Activated CD4-positive, alpha-beta T cell treated with anti-CD3 and anti-CD28 coated beads, Interleukin-2, amount 50 U/mL, for 48 hours (primary cell): ENCODE results near the gene ACYP2.
"Not testable (repeated sequence)": the region's sequence is repeated elsewhere in the genome, so short reads cannot be mapped to it uniquely, and the experiment has no call there.

Experiments used
- DNase-seq, 2 experiments: peaks; one replicate each; pipeline ENCODE4 v3.0.0-alpha.2; 2020

ACYP2 gene

GRCh38 chr2:54279385-54279784 lies 164.0 kb downstream of the ACYP2 start:
- no peak for DNase-seq

GRCh38 chr2:54284826-54285225 lies 169.4 kb downstream of the ACYP2 start:
- DNase-seq: no peak

- DNase-seq: no peak
These were observed 170.0 kb downstream of the ACYP2 start for GRCh38 chr2:54285451-54285850.

DNA sequence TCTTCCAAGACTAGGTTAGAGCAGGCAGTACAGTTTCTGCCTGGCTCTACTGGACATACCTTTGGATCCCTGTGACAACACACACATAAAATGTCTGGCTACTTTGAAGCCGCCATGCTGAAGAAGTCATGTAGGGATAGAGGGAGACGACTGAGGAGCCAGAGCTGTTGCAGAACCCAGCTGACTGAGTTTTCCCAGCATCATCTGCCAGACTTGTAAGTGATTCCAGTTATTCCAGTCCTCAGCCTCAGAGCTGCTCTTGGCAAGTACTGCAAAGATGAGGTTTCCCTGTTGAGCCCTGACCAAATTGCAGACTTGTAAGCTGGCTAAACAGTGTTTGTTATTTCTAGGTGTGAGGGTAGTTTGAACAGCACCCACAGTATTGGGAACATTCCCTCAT lies 172.1 kb downstream of the ACYP2 start:
- no peak for DNase-seq

GRCh38 chr2:54289917-54290316 lies 174.5 kb downstream of the ACYP2 start:
- no peak for DNase-seq

DNA sequence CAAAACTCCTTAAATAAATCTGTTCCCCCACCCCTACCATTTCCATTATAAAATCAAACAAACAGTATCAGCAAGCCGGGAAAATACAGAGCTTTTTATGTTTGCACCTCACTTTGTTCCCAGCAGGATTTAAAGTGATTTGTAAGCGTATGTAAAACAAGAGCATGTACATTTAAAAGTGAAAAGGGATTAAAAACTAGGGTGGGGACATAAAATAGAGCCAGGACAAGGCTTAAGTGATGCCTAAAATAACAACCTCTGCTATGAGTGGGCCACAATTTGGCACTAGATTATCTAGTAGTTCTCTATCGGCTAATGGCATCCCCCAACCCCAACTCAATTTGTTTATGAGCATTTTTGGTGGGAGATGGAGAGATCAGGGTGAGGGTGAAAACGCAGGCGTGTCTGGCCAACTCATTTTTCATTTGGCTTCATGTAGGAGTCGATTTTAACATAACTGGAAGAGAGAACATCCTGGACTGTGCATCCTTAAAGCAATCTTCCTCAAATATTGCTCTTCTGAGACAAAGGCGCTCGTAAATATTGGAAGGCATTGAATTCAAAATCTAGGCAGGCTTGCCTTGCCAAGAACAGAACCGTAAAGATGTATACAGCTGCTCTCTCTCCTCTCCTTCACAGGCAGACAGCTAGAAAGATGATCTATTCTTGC lies 175.1 kb downstream of the ACYP2 start:
- no peak for DNase-seq

- not testable (repeated sequence) for DNase-seq
These were observed 179.2 kb downstream of the ACYP2 start for GRCh38 chr2:54294665-54295064.

DNA sequence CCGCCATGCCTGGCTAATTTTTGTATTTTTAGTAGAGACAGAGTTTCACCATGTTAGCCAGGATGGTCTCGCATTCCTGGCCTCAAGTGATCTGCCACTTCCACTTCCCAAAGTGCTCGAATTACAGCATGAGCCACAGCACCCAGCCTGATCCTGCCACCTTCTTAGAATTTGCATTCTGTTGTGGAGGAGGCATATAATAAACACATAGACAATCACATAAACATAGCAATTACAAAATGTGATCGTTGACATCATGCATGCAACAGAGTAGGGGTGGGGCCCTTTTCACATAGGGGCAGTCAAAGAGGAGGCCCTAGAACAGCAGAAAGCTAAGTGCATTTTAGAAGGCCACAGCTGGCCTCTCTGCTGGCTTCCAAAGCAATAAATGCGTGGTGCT lies 180.5 kb downstream of the ACYP2 start:
- no peak for DNase-seq

GRCh38 chr2:54298514-54298913 lies 183.1 kb downstream of the ACYP2 start:
- DNase-seq: no peak

- no peak for DNase-seq
These were observed 188.2 kb downstream of the ACYP2 start for GRCh38 chr2:54303631-54304030.

GRCh38 chr2:54306556-54306955 lies 191.1 kb downstream of the ACYP2 start:
- DNase-seq: no peak

- DNase-seq: no peak
These were observed 192.8 kb downstream of the ACYP2 start for GRCh38 chr2:54308186-54308585.

GRCh38 chr2:54308782-54309181 lies 193.4 kb downstream of the ACYP2 start:
- DNase-seq: no peak

DNA sequence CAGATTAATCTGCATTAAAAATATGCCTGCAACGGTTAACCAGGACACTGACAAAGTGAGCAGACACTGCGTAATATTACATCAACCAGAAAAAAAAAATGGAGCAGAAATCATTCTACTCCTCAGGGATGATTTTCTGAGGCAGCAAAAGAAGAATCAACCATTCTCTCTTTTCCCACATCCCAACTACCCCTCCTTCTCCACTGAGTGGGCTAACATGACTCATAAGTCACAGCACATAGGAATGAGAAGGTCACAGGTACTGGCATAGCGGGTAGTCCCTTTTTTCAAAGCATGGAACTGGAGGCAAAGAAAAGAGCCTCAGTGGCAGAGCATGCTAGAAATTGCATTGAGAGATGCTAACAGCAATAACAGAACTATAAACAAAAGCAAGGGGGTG lies 194.9 kb downstream of the ACYP2 start:
- DNase-seq: no peak

DNA sequence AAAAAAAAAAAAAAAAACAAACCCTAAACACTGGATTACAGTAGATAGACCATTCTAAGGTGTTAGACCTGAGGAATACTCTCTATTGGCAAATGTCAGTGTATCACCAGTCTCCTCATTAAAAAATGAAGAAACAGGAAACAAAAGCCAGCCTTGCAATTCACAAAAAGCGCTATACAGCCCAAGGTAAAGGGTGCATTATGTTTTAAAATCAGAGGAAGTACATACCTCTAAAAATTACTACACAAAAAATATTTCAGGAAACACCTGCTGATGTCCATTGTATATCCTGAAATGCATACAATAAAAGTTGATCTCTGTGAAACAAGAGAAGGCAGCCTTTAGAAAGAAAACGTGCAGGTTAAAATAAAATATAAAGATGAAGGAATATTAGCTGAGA lies 195.5 kb downstream of the ACYP2 start:
- no peak for DNase-seq

DNA sequence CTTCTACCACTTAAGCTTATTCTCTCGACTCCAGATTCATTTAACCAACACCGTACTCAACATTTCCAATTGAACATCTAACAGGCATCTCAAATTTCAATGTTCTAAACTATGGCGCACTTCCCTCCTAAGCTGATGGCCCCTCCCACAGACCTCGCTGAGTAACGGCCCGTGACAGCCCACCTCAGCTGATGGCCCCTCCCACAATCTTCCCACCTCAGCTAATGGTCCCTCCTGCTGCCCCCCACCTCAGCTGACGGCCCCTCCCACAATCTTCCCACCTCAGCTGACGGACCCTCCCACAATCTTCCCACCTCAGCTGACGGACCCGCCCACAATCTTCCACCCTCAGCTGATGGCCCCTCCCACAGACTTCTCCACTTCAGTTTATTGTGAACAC lies 197.7 kb downstream of the ACYP2 start:
- no peak for DNase-seq

GRCh38 chr2:54317973-54318372 lies 202.6 kb downstream of the ACYP2 start:
- DNase-seq: no peak

DNA sequence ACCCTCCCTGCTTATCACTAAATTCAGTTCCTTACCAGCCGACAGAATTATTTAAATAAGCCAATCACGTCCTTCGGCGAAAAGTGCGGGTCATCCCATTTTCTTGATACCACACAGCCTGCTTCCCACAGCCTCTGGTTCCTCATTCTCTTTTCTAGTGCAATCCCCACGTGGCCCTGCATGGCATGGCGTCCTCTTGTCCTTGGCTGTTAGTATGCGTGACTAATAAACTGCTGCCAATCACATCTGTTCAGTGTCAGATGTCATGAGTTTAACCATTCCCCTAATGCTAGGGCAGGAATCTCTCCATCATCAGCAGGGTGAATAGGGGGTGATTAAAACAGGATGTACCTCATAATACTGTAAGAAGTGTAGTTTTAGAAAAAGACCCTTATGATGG lies 203.4 kb downstream of the ACYP2 start:
- DNase-seq: no peak

- no peak for DNase-seq
These were observed 205.6 kb downstream of the ACYP2 start for GRCh38 chr2:54321047-54321446.

DNA sequence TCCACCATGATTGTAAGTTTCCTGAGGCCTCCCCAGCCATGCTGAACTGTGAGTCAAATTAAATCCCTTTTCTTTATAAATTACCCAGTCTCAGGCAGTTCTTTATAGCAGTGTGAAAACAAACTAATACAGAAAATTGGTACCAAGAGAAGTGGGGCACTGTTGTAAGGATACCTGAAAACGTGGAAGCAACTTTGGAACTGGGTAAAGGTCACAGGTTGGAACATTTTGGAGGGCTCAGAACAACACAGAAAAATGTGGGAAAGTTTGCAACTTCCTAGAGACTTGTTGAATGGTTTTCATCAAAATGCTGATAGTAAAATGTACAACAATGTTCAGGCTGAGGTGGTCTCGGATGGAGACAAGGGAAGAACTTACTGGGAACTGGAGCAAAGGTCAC lies 209.1 kb downstream of the ACYP2 start:
- DNase-seq: not testable (repeated sequence)

GRCh38 chr2:54325148-54325547 lies 209.7 kb downstream of the ACYP2 start:
- no peak for DNase-seq

- DNase-seq: no peak
These were observed 214.2 kb downstream of the ACYP2 start for GRCh38 chr2:54329482-54330161.

- DNase-seq: peak; percentile 86 to 91
These were observed 214.9 kb downstream of the ACYP2 start for GRCh38 chr2:54330162-54330925.
